ENCODE measurements around the gene ZNF592. TPM values are rescaled to one million over a fixed set of nuclear protein-coding genes. Genes with fewer than 3 reads are reported as not detected.

ZNF592 gene
- total RNA-seq, 1 experiment from 2014 or later, result 34.6 TPM

- Histone ChIP-seq H3K9ac (ENCODE audit: extremely low read depth, insufficient read length, low read length) (no peak overlapping the region), H3K4me2 (ENCODE audit: insufficient read depth, insufficient read length, low read length) (no peak overlapping the region), H4K20me1 (ENCODE audit: control insufficient read depth, insufficient read depth, insufficient read length) (no peaks in the 10 kb centered on the region), H3K79me2 (ENCODE audit: insufficient read depth, low read length) (peaks cover 27% of the 10 kb centered on the region; the same call in 1 of the 2 replicates), H4K8ac (replicated peaks; ENCODE audit: insufficient read length, low read depth, low read length) (no peak overlapping the region), H3K27me3 (ENCODE audit: insufficient read depth, low read length) (no peaks in the 10 kb centered on the region), H2BK20ac (ENCODE audit: low read depth, low read length, poor library complexity, severe bottlenecking) (no peak overlapping the region), H3K18ac (ENCODE audit: insufficient read length, low read depth, low read length) (no peak overlapping the region), H3K4me1 (ENCODE audit: insufficient read depth, low read length) (no peaks in the 10 kb centered on the region), H4K91ac (ENCODE audit: insufficient read length, low read depth, low read length) (no peak overlapping the region), H3K4ac (ENCODE audit: low read depth, low read length) (no peak overlapping the region), H2BK5ac (ENCODE audit: insufficient read length, low read length) (no peak overlapping the region), H3K23ac (ENCODE audit: insufficient read length, low read depth, low read length) (no peak overlapping the region), H3K9me3 (ENCODE audit: control insufficient read depth, low read depth, low read length) (no peaks in the 10 kb centered on the region), H2BK12ac (ENCODE audit: insufficient read length, low read depth, low read length) (no peak overlapping the region), H3K27ac (ENCODE audit: insufficient read length, low read depth, low read length) (no peak overlapping the region), H4K5ac (ENCODE audit: insufficient read length, low read depth, low read length) (no peak overlapping the region), H2BK120ac (ENCODE audit: low read depth, low read length, poor library complexity, severe bottlenecking) (no peak overlapping the region), H3K14ac (ENCODE audit: insufficient read depth, low read length) (no peak overlapping the region), H2AFZ (ENCODE audit: low read length) (no peak overlapping the region), H3K56ac (ENCODE audit: insufficient read length, low read depth, low read length) (no peak overlapping the region), H3K23me2 (ENCODE audit: insufficient read length, low read depth, low read length, poor library complexity, severe bottlenecking) (no peaks in the 10 kb centered on the region), H2BK15ac (ENCODE audit: low read depth, low read length) (no peak overlapping the region), H3T11ph (ENCODE audit: low read length) (no peak overlapping the region), H3K79me1 (ENCODE audit: insufficient read depth, low read depth, low read length, poor library complexity, severe bottlenecking) (peaks cover 17% of the 10 kb centered on the region), H2AK5ac (ENCODE audit: insufficient read length, low read length) (no peak overlapping the region)
- Mint-ChIP-seq H3K4me3 (no peak overlapping the region), H3K4me1 (peaks cover 0 to 2% of the 10 kb centered on the region in 2 experiments; a peak in 1 of 4 replicates), H3K27me3 (ENCODE audit: low read depth) (no peaks in the 10 kb centered on the region), H3K36me3 (ENCODE audit: insufficient read depth in 1 of 3, low read depth in 3 of 3) (peaks cover 0 to 12% (median 0%) of the 10 kb centered on the region in 3 experiments; a peak in 3 of 7 replicates), H3K9me3 (no peaks in the 10 kb centered on the region), H3K27ac (no peak overlapping the region; a peak in 1 of 7 replicates)
- no peak for DNase-seq
- TF ChIP-seq CTCF (conservative IDR thresholded peaks at IDR 0.05), result no peak
- WGBS (ENCODE audit: extremely low coverage, insufficient read length, low lambda C conversion rate), result no CpG with 5 or more reads among the region's 4 CpGs
Measured at GRCh38 chr15:84702961-84703482, 45.4 kb upstream of the ZNF592 start.

Data from H9 (cell line).